ENCODE measurements around the gene RALGDS.
"Not testable (repeated sequence)": the region's sequence is repeated elsewhere in the genome, so short reads cannot be mapped to it uniquely, and the experiment has no call there.

Gene RALGDS

DNA sequence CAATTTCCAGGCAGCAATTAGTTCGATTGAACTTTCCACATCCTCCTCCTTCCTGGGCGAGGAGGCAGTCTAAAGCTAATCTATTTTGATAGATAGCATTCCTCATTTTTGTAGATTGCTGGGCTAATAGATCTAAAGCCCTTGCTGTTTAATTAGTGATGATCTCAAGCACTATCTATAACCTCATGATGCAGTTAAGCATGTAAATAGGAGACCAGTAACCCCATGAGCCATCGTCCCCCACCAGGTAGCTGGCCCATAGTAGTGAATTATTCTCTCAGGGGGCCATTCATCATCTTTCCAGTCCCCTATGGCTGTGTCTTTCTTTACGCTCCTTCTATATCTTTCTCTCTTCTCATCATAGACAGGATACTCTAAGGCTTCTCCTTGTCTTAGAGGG lies 44.3 kb downstream of the RALGDS start:
- H3K4me3 ChIP-seq (ENCODE audit: low read depth in 1 of 2, low read length in 2 of 2): no peak overlapping the region
- peaks cover 3 to 13% of the 10 kb centered on the region in 2 donors for H3K4me1 ChIP-seq (ENCODE audit: control insufficient read depth in 1 of 2, insufficient read depth in 2 of 2, low read length in 2 of 2)
- no peak overlapping the region for H3K9ac ChIP-seq (ENCODE audit: low read depth in 1 of 2, low read length in 2 of 2)
- H3K27ac ChIP-seq (ENCODE audit: low read depth, low read length): no peak overlapping the region
- H3K27me3 ChIP-seq (ENCODE audit: control insufficient read depth in 1 of 2, insufficient read depth in 2 of 2, low read length in 2 of 2): no peaks in the 10 kb centered on the region
- no peaks in the 10 kb centered on the region for H3K36me3 ChIP-seq (ENCODE audit: control insufficient read depth in 1 of 2, insufficient read depth in 2 of 2, low read length in 2 of 2)
- no peaks in the 10 kb centered on the region for H3K9me3 ChIP-seq (ENCODE audit: control insufficient read depth in 1 of 2, low read length in 2 of 2)

DNA sequence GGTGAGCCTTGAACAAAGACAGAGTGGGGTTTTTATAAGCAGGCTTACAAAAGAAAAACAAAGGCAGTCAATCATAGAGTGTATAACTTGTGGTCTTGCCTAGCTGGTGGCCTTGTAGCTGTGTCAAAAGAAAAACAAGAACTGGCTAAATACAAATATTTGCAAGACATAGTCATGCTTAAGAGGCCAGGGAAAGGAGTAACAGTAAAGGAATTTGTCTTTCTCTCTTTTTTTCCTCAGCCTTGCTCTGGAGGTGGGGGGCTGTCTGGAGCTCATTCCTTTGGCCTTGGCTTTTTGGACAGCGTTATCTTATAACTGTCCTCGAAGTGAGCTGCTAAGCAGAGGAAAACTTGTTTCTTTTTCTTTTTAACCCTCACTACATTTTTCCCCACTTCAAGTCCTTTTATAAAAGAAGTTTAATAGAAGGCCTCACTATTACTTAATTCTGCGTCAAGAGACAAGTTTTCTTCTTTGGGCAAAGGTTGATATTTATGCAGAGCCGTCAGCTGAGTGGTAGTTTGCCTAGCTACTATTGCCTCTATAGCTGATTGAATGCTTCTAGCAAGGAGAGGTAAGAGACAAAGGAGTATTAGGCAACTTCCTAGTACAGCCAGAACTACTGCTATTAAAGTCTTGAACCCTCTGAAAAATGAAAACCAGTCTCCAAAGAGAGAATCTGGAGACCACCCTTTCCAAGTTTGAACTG lies 45.0 kb downstream of the RALGDS start:
- H3K4me3 ChIP-seq (ENCODE audit: low read depth in 1 of 2, low read length in 2 of 2): no peak overlapping the region
- H3K4me1 ChIP-seq (ENCODE audit: control insufficient read depth in 1 of 2, insufficient read depth in 2 of 2, low read length in 2 of 2): peaks cover 3 to 12% of the 10 kb centered on the region in 2 donors
- H3K27me3 ChIP-seq (ENCODE audit: control insufficient read depth in 1 of 2, insufficient read depth in 2 of 2, low read length in 2 of 2): no peaks in the 10 kb centered on the region
- no peaks in the 10 kb centered on the region for H3K9me3 ChIP-seq (ENCODE audit: control insufficient read depth in 1 of 2, low read length in 2 of 2)
- H3K27ac ChIP-seq (ENCODE audit: low read depth, low read length): no peak overlapping the region
- H3K36me3 ChIP-seq (ENCODE audit: control insufficient read depth in 1 of 2, insufficient read depth in 2 of 2, low read length in 2 of 2): no peaks in the 10 kb centered on the region
- H3K9ac ChIP-seq (ENCODE audit: low read depth in 1 of 2, low read length in 2 of 2): no peak overlapping the region

DNA sequence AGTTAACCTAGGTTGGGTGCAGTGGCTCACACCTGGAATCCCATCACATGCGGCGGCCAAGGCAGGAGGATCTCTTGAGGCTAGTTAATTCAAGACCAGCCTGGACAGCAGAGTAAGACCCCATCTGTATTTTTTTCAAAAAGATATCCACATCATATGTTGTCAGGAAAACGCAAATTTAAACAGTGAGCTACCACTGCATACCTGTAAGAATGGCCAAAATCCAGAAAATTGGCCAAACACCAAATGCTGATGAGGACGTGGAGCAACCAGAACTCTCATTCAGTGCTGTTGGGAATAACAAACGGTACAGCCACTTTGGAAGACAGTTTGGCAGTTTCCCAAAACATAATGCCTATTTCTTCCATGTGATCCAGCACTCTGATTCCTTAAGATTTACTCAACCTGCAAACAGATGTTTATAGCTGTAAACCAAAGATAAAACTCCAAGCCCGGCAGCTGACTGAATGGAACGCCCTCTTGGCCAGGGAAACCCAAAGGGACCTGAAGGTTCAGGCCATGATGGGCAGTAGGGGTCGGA lies 46.9 kb downstream of the RALGDS start:
- Histone ChIP-seq H3K4me1 (ENCODE audit: control insufficient read depth in 1 of 2, insufficient read depth in 2 of 2, low read length in 2 of 2) (peaks cover 3 to 5% of the 10 kb centered on the region in 2 donors), H3K9me3 (ENCODE audit: control insufficient read depth in 1 of 2, low read length in 2 of 2) (no peaks in the 10 kb centered on the region), H3K36me3 (ENCODE audit: control insufficient read depth in 1 of 2, insufficient read depth in 2 of 2, low read length in 2 of 2) (no peaks in the 10 kb centered on the region), H3K4me3 (ENCODE audit: low read depth in 1 of 2, low read length in 2 of 2) (no peak overlapping the region), H3K27ac (ENCODE audit: low read depth, low read length) (no peak overlapping the region), H3K27me3 (ENCODE audit: control insufficient read depth in 1 of 2, insufficient read depth in 2 of 2, low read length in 2 of 2) (no peaks in the 10 kb centered on the region), H3K9ac (ENCODE audit: low read depth in 1 of 2, low read length in 2 of 2) (no peak overlapping the region)

DNA sequence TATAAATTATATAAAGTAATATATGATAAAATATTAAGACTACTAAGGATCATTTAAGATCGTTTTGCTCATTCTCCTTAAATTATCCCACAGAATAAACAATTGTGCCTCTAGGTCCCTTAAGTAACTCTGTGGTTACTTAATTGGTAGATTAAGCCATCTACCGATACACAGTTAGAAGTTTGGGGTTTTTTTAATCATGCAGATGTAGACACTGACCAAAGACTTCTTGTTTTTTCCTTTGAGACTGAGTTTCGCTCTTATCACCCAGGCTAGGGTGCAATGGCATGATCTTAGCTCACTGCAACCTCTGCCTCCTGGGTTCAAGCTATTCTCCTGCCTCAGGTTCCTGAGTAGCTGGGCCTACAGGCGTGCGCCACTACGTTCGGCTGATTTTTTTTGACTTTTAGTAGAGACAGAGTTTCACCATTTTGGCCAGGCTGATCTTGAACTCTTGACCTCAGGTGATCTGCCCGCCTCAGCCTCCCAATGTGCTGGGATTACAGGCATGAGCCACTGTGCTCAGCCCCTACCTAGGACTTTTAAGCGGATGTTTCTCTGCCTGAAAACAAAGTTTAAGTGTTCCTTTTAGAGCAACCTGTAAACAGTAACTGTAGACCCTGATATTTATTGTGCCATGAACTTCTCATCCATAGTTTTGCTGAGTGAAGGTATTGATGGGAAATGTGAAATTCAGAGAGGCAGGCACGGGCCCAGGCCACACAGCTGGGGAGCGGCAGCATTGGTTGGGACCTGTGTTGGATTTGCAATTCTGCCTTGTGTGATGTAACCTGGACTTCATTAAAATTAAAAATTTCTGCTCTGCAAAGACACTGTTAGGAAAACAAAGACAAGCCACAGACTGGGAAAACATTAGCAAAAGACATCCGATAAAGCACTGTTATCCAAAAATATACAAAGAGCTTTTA lies 47.7 kb downstream of the RALGDS start:
- Histone ChIP-seq H3K27me3 (ENCODE audit: control insufficient read depth in 1 of 2, insufficient read depth in 2 of 2, low read length in 2 of 2) (no peaks in the 10 kb centered on the region), H3K4me3 (ENCODE audit: low read depth in 1 of 2, low read length in 2 of 2) (no peak overlapping the region), H3K9me3 (ENCODE audit: control insufficient read depth in 1 of 2, low read length in 2 of 2) (no peaks in the 10 kb centered on the region), H3K27ac (ENCODE audit: low read depth, low read length) (no peak overlapping the region), H3K36me3 (ENCODE audit: control insufficient read depth in 1 of 2, insufficient read depth in 2 of 2, low read length in 2 of 2) (no peaks in the 10 kb centered on the region), H3K9ac (ENCODE audit: low read depth in 1 of 2, low read length in 2 of 2) (no peak overlapping the region), H3K4me1 (ENCODE audit: control insufficient read depth in 1 of 2, insufficient read depth in 2 of 2, low read length in 2 of 2) (peaks cover 3 to 5% of the 10 kb centered on the region in 2 donors)

DNA sequence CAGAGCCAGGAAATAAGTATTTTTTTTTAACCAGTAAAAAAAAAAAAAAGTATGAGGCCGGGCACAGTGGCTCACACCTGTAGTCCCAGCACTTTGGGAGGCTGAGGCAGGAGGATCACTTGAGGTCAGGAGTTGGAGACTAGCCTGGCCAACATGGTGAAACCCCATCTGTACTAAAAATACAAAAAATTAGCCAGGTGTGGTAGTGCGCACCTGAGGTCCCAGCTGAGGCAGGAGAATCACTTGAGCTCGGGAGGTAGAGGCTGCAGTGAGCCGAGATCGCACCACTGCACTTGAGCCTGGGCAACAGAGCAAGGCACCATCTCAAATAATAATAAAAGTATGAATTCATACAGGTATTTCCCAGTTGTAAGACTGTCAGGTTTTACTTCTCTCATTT lies 48.8 kb downstream of the RALGDS start:
- not testable (repeated sequence) for H3K36me3 ChIP-seq (ENCODE audit: control insufficient read depth in 1 of 2, insufficient read depth in 2 of 2, low read length in 2 of 2); H3K4me3 ChIP-seq (ENCODE audit: low read depth in 1 of 2, low read length in 2 of 2); H3K4me1 ChIP-seq (ENCODE audit: control insufficient read depth in 1 of 2, insufficient read depth in 2 of 2, low read length in 2 of 2); H3K9ac ChIP-seq (ENCODE audit: low read depth in 1 of 2, low read length in 2 of 2); H3K27ac ChIP-seq (ENCODE audit: low read depth, low read length); H3K9me3 ChIP-seq (ENCODE audit: control insufficient read depth in 1 of 2, low read length in 2 of 2); H3K27me3 ChIP-seq (ENCODE audit: control insufficient read depth in 1 of 2, insufficient read depth in 2 of 2, low read length in 2 of 2)

DNA sequence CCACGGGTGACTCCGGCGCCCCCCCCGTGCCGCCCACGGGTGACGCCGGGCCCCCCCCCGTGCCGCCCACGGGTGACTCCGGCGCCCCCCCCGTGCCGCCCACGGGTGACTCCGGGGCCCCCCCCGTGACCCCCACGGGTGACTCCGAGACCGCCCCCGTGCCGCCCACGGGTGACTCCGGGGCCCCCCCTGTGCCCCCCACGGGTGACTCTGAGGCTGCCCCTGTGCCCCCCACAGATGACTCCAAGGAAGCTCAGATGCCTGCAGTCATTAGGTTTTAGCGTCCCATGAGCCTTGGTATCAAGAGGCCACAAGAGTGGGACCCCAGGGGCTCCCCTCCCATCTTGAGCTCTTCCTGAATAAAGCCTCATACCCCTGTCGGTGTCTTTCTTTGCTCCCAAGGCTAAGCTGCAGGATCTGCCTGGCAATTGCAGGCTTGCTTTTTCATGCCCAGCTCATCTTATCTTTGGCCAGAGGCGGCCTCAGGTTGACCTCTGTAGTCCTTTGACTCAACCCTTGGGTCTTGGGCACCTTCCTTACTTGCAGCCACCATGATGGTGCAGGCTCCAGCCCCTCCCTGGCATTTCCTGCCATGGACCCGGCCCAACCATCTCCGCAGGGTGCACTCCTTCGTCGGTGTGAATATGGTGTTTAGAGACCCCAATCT lies 49.4 kb downstream of the RALGDS start:
- H3K4me3 ChIP-seq (ENCODE audit: low read depth in 1 of 2, low read length in 2 of 2): no peak overlapping the region
- H3K27me3 ChIP-seq (ENCODE audit: control insufficient read depth in 1 of 2, insufficient read depth in 2 of 2, low read length in 2 of 2): no peaks in the 10 kb centered on the region
- peaks cover 3 to 5% of the 10 kb centered on the region in 2 donors for H3K4me1 ChIP-seq (ENCODE audit: control insufficient read depth in 1 of 2, insufficient read depth in 2 of 2, low read length in 2 of 2)
- H3K9ac ChIP-seq (ENCODE audit: low read depth in 1 of 2, low read length in 2 of 2): no peak overlapping the region
- no peak overlapping the region for H3K27ac ChIP-seq (ENCODE audit: low read depth, low read length)
- no peaks in the 10 kb centered on the region for H3K36me3 ChIP-seq (ENCODE audit: control insufficient read depth in 1 of 2, insufficient read depth in 2 of 2, low read length in 2 of 2)
- H3K9me3 ChIP-seq (ENCODE audit: control insufficient read depth in 1 of 2, low read length in 2 of 2): no peaks in the 10 kb centered on the region

DNA sequence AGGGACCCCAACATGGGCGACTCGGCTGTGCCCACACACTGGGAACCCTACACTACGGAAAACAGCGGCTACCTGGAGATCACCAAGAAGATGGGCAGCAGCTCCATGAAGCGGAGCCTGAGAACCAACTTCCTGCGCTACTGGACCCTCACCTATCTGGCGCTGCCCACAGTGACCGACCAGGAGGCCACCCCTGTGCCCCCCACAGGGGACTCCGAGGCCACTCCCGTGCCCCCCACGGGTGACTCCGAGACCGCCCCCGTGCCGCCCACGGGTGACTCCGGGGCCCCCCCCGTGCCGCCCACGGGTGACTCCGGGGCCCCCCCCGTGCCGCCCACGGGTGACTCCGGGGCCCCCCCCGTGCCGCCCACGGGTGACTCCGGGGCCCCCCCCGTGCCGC lies 50.1 kb downstream of the RALGDS start:
- H3K27me3 ChIP-seq (ENCODE audit: control insufficient read depth in 1 of 2, insufficient read depth in 2 of 2, low read length in 2 of 2); H3K9ac ChIP-seq (ENCODE audit: low read depth in 1 of 2, low read length in 2 of 2); H3K4me1 ChIP-seq (ENCODE audit: control insufficient read depth in 1 of 2, insufficient read depth in 2 of 2, low read length in 2 of 2); H3K27ac ChIP-seq (ENCODE audit: low read depth, low read length); H3K4me3 ChIP-seq (ENCODE audit: low read depth in 1 of 2, low read length in 2 of 2); H3K9me3 ChIP-seq (ENCODE audit: control insufficient read depth in 1 of 2, low read length in 2 of 2); H3K36me3 ChIP-seq (ENCODE audit: control insufficient read depth in 1 of 2, insufficient read depth in 2 of 2, low read length in 2 of 2): not testable (repeated sequence)

DNA sequence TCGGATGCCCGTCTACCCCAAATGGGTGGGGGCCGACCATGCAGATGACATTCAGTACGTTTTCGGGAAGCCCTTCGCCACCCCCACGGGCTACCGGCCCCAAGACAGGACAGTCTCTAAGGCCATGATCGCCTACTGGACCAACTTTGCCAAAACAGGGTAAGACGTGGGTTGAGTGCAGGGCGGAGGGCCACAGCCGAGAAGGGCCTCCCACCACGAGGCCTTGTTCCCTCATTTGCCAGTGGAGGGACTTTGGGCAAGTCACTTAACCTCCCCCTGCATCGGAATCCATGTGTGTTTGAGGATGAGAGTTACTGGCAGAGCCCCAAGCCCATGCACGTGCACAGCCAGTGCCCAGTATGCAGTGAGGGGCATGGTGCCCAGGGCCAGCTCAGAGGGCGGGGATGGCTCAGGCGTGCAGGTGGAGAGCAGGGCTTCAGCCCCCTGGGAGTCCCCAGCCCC lies 50.5 kb downstream of the RALGDS start:
- H3K4me1 ChIP-seq (ENCODE audit: control insufficient read depth in 1 of 2, insufficient read depth in 2 of 2, low read length in 2 of 2); H3K9me3 ChIP-seq (ENCODE audit: control insufficient read depth in 1 of 2, low read length in 2 of 2): not testable (repeated sequence)

DNA sequence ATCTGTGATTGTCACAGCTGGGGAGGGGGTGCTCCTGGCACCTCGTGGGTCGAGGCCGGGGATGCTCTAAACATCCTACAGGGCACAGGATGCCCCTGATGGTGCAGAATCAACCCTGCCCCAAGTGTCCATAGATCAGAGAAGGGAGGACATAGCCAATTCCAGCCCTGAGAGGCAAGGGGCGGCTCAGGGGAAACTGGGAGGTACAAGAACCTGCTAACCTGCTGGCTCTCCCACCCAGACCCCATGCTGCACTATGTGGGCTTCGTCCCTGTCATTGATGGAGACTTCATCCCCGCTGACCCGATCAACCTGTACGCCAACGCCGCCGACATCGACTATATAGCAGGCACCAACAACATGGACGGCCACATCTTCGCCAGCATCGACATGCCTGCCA lies 52.6 kb downstream of the RALGDS start:
- not testable (repeated sequence) for H3K9ac ChIP-seq (ENCODE audit: low read depth in 1 of 2, low read length in 2 of 2); H3K27ac ChIP-seq (ENCODE audit: low read depth, low read length); H3K4me1 ChIP-seq (ENCODE audit: control insufficient read depth in 1 of 2, insufficient read depth in 2 of 2, low read length in 2 of 2); H3K4me3 ChIP-seq (ENCODE audit: low read depth in 1 of 2, low read length in 2 of 2); H3K27me3 ChIP-seq (ENCODE audit: control insufficient read depth in 1 of 2, insufficient read depth in 2 of 2, low read length in 2 of 2); H3K9me3 ChIP-seq (ENCODE audit: control insufficient read depth in 1 of 2, low read length in 2 of 2); H3K36me3 ChIP-seq (ENCODE audit: control insufficient read depth in 1 of 2, insufficient read depth in 2 of 2, low read length in 2 of 2)

More for the DNA sequence above, 50.5 kb downstream of the RALGDS start:
- H3K9ac ChIP-seq (ENCODE audit: low read depth in 1 of 2, low read length in 2 of 2); H3K36me3 ChIP-seq (ENCODE audit: control insufficient read depth in 1 of 2, insufficient read depth in 2 of 2, low read length in 2 of 2); H3K27ac ChIP-seq (ENCODE audit: low read depth, low read length); H3K27me3 ChIP-seq (ENCODE audit: control insufficient read depth in 1 of 2, insufficient read depth in 2 of 2, low read length in 2 of 2); H3K4me3 ChIP-seq (ENCODE audit: low read depth in 1 of 2, low read length in 2 of 2): not testable (repeated sequence)

DNA sequence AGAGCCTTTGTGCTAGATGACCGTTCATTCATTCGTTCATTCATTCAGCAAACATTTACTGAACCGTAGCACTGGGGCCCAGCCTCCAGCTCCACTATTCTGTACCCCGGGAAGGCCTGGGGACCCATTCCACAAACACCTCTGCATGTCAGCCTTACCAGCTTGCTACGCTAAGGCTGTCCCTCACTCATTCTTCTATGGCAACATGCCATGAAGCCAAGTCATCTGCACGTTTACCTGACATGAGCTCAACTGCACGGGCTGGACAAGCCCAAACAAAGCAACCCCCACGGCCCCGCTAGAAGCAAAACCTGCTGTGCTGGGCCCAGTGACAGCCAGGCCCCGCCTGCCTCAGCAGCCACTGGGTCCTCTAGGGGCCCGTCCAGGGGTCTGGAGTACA lies 53.2 kb downstream of the RALGDS start:
- Histone ChIP-seq H3K4me1 (ENCODE audit: control insufficient read depth in 1 of 2, insufficient read depth in 2 of 2, low read length in 2 of 2) (no peaks in the 10 kb centered on the region), H3K36me3 (ENCODE audit: control insufficient read depth in 1 of 2, insufficient read depth in 2 of 2, low read length in 2 of 2) (no peaks in the 10 kb centered on the region), H3K9ac (ENCODE audit: low read depth in 1 of 2, low read length in 2 of 2) (no peak overlapping the region), H3K27me3 (ENCODE audit: control insufficient read depth in 1 of 2, insufficient read depth in 2 of 2, low read length in 2 of 2) (no peaks in the 10 kb centered on the region), H3K9me3 (ENCODE audit: control insufficient read depth in 1 of 2, low read length in 2 of 2) (no peaks in the 10 kb centered on the region), H3K27ac (ENCODE audit: low read depth, low read length) (no peak overlapping the region), H3K4me3 (ENCODE audit: low read depth in 1 of 2, low read length in 2 of 2) (no peak overlapping the region)
